IPS-NIHi11 (cell line): Measurements from ENCODE around the gene TEKT5.

Experiments
- DNase-seq: peaks from one replicate; pipeline ENCODE4 v3.0.0; 2012; ENCODE audit warnings: mixed read lengths, low spot score

The TEKT5 gene

GRCh38 chr16:10608687-10609401 lies 85.9 kb downstream of the TEKT5 start:
- no peak for DNase-seq

DNA sequence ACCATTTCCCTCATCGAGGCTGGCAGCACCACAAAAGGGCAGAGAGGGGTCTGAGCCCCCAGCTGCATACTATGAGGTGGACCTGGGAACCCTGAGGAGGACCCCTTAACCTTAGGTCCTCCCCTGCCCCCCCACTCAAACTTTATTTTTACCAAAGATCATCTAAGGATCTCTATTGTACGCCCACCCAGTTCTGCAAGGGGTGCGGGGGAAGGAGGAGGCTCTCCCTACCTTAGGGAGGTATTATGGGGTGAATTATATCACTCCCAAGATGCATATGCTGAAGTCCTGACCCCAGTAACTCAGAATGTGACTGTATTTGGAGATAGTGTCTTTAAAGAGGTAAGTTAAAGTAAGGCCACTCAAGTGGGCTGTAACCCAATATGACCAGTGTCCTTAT lies 87.6 kb downstream of the TEKT5 start:
- no peak for DNase-seq

DNA sequence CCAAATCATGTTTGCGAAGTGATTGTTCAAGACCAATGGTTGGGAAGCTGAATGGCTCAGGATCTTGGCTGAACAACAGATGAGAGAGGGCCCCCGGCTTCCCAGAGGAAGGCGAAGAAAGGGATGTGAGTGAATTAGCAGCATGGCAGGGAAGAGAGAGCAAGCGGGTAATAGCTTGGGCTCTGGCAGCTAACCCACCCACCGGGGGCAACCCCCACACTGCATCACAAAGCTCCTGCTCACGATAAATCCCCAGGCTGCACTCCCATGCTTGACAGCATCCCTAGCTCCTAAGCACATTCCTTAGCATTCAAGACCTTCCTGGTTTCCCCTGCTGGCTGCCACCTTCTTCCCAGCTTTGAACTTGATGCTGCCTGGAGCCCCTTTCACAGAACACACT lies 88.1 kb downstream of the TEKT5 start:
- DNase-seq = no peak

GRCh38 chr16:10605636-10606035 lies 89.1 kb downstream of the TEKT5 start:
- no peak for DNase-seq

GRCh38 chr16:10601444-10602408 lies 93.0 kb downstream of the TEKT5 start:
- no peak for DNase-seq

DNA sequence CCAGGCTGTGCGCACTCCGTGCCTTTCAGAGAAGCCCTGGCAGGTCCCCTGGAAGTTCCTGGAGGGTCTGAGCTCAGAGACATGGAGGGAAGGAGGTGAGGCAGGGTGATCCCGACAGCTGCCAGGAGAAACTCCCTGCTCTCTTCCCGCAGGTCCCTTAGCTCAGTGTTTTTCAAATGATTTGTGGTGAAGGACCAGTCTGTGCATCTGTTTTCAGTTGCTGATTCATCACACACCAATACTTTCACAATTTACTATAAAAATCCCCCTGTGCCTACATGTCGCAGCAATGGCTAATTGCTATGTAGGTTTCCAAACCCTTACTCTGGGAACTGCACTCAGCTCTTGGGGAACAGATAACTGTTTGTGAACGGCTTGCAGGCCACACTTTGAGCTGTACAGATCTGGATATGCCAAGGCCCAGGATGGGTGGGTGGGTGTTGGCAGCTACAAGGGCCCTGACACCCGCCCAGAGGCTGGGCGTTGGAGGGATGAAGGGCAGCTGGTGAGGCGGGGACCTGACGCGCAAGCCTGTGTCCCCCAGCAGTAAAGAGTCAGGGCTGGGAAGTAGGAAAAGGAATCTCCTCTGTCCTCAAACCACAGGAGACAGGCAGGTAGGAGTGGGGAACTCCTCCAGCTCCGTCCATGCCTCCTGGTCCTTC lies 93.8 kb downstream of the TEKT5 start:
- DNase-seq = no peak

GRCh38 chr16:10599626-10600025 lies 95.1 kb downstream of the TEKT5 start:
- DNase-seq = no peak

- DNase-seq = no peak
Measured at GRCh38 chr16:10598157-10598556, 96.6 kb downstream of the TEKT5 start.

DNA sequence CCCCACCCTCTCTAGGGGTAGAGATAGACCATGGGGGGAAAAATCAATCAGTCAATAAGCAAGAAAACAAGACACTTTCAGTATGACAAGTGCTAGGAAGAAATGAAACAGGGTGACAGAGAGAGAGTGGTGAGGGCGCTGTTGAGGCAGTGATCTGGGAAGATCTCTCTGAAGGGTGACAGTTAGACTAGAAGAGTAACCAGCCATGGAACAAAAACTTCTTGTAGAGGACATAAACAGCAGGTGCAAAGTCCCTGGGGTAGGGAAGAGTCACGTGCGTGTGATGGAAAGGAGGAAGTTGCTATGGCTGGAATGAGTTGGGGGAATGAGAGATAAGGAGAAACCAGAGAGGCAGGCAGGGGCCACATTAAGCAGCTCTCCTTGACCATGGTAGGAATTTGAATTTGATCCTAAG lies 97.5 kb downstream of the TEKT5 start:
- DNase-seq = no peak

DNA sequence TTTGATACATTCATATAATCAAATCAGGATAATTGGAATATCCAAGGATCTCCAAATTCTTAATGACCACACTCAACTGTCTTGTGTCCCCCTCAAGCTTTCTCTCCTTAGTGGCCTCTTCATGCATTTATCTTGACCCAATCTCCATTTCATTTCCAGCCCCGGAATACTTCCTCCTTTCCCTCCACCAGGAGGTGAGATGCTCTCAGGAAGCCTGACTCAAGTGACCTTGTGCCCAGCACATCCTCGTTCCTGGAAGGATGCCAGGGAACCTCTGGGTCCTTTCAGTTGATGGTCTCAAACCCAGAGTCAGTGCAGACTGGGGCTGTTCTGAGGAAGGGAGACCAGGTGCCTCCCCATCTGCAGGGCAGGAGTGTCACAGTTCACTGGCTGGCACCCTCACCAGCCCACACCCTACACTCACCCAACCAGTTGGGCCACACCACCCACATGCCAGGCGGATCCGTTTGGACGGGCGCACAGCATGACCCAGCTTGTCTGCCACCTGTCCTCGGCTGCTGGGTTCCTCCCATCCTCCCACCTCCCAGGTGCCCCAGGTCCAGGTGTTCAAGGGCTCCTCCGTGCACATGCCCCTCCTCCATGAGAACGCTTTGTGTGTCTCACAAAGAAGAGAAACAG lies 100.3 kb downstream of the TEKT5 start:
- no peak for DNase-seq

DNA sequence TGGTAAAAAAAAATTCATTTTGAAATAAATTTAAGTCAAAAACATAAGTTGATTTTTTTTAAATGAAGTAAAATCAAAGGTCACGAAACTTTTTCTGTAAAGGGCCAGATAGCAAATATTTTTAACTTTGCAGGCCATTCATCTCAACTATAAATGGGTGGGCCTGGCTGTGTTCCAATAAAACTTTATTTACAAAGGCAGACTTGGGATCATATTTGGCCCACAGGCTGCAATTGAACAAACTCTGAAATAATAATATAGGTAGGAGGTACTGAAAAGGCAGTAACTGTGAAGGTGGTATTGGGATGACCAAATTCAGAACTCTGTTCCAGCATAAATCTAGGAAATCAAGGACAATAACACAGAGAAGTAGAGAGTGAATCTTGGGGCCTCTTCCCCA lies 102.1 kb downstream of the TEKT5 start:
- DNase-seq = no peak

GRCh38 chr16:10590342-10590741 lies 104.4 kb downstream of the TEKT5 start:
- no peak for DNase-seq

GRCh38 chr16:10589109-10589508 lies 105.6 kb downstream of the TEKT5 start:
- no peak for DNase-seq

DNA sequence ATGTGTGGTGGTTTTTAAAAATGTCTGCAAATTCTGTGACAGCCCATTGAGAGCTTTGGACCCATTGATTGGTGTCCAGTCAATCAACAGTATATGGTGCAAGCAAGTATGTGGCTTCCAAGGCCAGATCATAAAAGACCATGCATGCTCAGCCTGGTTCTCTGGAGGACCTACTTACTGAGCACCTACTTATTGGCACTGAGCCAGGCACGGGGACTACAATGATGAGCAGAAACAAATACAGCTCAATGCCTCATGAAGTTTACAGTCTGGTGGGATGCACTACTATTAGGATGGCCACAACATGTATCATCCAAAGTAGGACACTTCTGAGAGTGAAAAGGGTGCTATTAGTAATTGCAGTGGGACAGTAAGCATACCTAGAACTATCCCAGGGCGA lies 107.1 kb downstream of the TEKT5 start:
- no peak for DNase-seq

GRCh38 chr16:10584981-10585438 lies 109.7 kb downstream of the TEKT5 start:
- DNase-seq = no peak

GRCh38 chr16:10583269-10583668 lies 111.5 kb downstream of the TEKT5 start:
- DNase-seq = no peak

DNA sequence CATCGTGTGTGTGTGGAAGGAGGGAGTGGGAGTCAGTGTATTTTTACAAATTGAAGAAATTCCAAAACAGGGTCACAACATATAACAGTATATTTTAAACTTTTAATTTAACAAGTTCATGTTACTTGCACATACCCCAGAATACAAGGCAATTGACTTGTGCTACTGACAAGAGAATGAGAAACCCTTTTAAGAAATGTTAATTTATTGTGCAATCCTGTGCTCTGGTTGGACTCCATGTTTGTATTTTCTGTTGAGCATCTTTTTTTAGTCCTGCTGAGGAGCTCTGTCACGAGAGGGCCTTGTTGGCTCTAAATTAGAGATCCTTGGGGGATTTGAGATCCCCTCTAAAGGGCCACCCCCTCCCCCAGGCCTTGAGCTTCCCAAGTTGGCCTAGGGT lies 113.2 kb downstream of the TEKT5 start:
- no peak for DNase-seq

DNA sequence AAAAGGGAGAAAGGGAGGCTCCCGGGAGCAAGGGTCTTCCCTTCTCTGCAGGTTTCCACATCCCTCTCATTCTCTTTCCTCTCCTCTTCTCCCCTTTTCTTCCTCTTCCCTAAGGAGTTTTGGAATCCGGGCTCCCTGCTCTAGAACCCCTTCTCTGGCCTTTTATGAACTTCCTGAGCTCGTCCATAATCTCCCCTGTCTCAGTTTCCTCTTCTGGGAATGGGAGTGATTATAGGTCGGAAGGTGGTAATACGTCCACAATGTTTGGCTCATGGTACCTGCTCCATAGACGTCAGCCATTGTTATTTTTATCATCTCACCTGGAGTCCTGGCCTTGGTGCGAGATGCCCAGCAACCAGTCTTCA lies 113.9 kb downstream of the TEKT5 start:
- no peak for DNase-seq

- peak; percentile 95 for DNase-seq
Measured at GRCh38 chr16:10579965-10580882, 114.5 kb downstream of the TEKT5 start, which contains the start of gene EMP2. Gene EMP2, minus strand, starts transcription at chr16:10580598. Its CDS starts 32,981 bp downstream, at chr16:10547617.

- DNase-seq = no peak
Measured at GRCh38 chr16:10579575-10579964, 115.2 kb downstream of the TEKT5 start.
